ENCODE measurements around the gene EXOSC7. TPM values are rescaled to one million over a fixed set of nuclear protein-coding genes. Genes with fewer than 3 reads are reported as not detected.

The EXOSC7 gene
- total and polyA plus RNA-seq, 2 donors (not counting 1 experiment from before 2014, with no cell fraction given), result 25.5 to 40.0 TPM

DNA sequence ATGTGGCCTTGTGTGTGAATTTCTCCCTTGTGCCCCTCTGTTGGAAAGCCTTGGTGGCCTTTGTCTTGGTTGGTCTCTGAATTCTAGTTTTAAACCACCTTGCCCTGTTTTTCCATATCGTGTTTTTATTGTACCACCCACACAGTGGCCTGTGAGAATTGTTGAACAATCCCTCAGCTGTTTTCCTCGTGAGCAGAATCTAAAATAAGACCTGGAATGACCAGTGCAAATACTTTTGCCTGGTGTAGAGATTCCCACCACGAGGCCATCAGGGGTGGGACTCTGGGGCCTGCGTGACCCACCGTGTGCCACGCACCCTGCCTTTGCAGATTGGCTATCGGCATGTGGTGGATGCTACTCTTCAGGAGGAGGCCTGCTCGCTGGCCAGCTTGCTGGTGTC lies 31.0 kb downstream of the EXOSC7 start:
- H3K4me1 Mint-ChIP-seq, result peaks cover 14% of the 10 kb centered on the region
- Histone ChIP-seq H2AFZ (ENCODE audit: insufficient read depth, low read depth, low read length, poor library complexity, severe bottlenecking) (no peak overlapping the region), H3K27me3 (replicated peaks in 1 of 4; ENCODE audit: control extremely low read depth in 1 of 4, control insufficient read depth in 3 of 4, insufficient read depth in 4 of 4, low read length in 3 of 4) (no peaks in the 10 kb centered on the region), H3K36me3 (replicated peaks in 1 of 2; ENCODE audit: control extremely low read depth in 1 of 2, control insufficient read depth in 1 of 2, extremely low read depth in 1 of 2, insufficient read depth in 2 of 2, low read length in 1 of 2) (peaks cover 5 to 43% of the 10 kb centered on the region in 2 experiments), H3K79me2 (ENCODE audit: control insufficient read depth, insufficient read depth, low read length) (no peaks in the 10 kb centered on the region), H3K4me1 (ENCODE audit: control insufficient read depth in 2 of 2, insufficient read depth in 2 of 2, low read length in 2 of 2) (peaks cover 6 to 9% of the 10 kb centered on the region in 2 donors), H3K4me3 (ENCODE audit: control extremely low read depth in 1 of 5, extremely low read depth in 1 of 5, insufficient read depth in 1 of 5, low read depth in 2 of 5, low read length in 4 of 5) (no peak overlapping the region), H3K9me3 (ENCODE audit: control extremely low read depth in 1 of 3, control insufficient read depth in 2 of 3, insufficient read depth in 1 of 3, low read length in 2 of 3) (no peaks in the 10 kb centered on the region), H3K27ac (ENCODE audit: low read length in 2 of 2) (no peak overlapping the region), H4K20me1 (ENCODE audit: control insufficient read depth, insufficient read depth, low read length, poor library complexity, severe bottlenecking) (no peaks in the 10 kb centered on the region), H3K9ac (ENCODE audit: low read length) (no peak overlapping the region), H3K4me2 (replicated peaks; ENCODE audit: low read depth, low read length, poor library complexity, severe bottlenecking) (no peak overlapping the region)
- no peak for ATAC-seq (ENCODE audit: low read depth)
- POLR2A ChIA-PET, result no interaction called here
- H3K9me3 Mint-ChIP-seq (ENCODE audit: insufficient read depth), result no peaks in the 10 kb centered on the region
- no peaks in the 10 kb centered on the region for H3K27me3 Mint-ChIP-seq
- TF ChIP-seq, protein P1, sequence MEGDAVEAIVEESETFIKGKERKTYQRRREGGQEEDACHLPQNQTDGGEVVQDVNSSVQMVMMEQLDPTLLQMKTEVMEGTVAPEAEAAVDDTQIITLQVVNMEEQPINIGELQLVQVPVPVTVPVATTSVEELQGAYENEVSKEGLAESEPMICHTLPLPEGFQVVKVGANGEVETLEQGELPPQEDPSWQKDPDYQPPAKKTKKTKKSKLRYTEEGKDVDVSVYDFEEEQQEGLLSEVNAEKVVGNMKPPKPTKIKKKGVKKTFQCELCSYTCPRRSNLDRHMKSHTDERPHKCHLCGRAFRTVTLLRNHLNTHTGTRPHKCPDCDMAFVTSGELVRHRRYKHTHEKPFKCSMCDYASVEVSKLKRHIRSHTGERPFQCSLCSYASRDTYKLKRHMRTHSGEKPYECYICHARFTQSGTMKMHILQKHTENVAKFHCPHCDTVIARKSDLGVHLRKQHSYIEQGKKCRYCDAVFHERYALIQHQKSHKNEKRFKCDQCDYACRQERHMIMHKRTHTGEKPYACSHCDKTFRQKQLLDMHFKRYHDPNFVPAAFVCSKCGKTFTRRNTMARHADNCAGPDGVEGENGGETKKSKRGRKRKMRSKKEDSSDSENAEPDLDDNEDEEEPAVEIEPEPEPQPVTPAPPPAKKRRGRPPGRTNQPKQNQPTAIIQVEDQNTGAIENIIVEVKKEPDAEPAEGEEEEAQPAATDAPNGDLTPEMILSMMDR (IDR thresholded peaks at IDR 0.05), result no peak
- no peak for TF ChIP-seq EZH2 (IDR thresholded peaks at IDR 0.05; ENCODE audit: borderline replicate concordance, insufficient read depth, low read depth, low read length, poor library complexity, severe bottlenecking)
- WGBS (ENCODE audit: insufficient coverage), result 98% methylated on average over 8 of the region's 8 CpGs
- CTCF ChIA-PET, result no interaction called here
- H3K4me3 Mint-ChIP-seq, result no peak overlapping the region
- no peak overlapping the region for H3K27ac Mint-ChIP-seq
- DNase-seq, result no peak
- intact Hi-C loops (cut with micrococcal nuclease), result no loop called here

DNA sequence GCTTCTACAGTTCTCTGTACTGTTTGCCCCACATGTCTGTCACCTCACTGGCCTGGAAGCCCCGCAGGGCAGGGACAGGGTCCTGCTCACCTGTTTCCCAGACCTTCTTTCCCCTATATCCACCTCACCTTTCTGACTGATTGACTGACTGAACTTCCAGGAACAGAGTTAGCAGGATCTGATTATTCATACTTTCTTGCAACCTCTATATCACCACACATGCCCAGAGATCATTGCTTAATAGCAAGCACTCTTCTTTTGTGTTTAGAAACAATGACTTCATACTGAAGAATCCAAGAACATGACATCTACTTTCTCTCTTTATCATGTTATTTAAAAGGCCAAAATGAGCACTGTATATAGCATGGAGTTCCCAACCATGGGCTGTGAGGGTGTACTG lies 32.1 kb downstream of the EXOSC7 start:
- no peaks in the 10 kb centered on the region for H3K9me3 Mint-ChIP-seq (ENCODE audit: insufficient read depth)
- H4K20me1 ChIP-seq (ENCODE audit: control insufficient read depth, insufficient read depth, low read length, poor library complexity, severe bottlenecking), result no peaks in the 10 kb centered on the region
- no peak for ATAC-seq (ENCODE audit: low read depth)
- H3K4me2 ChIP-seq (replicated peaks; ENCODE audit: low read depth, low read length, poor library complexity, severe bottlenecking), result no peak overlapping the region
- no peaks in the 10 kb centered on the region for H3K27me3 ChIP-seq (replicated peaks in 1 of 4; ENCODE audit: control extremely low read depth in 1 of 4, control insufficient read depth in 3 of 4, insufficient read depth in 4 of 4, low read length in 3 of 4)
- H3K27me3 Mint-ChIP-seq, result no peaks in the 10 kb centered on the region
- H3K4me3 Mint-ChIP-seq, result no peak overlapping the region
- intact Hi-C loops (cut with micrococcal nuclease), result no loop called here
- CTCF ChIA-PET, result no interaction called here
- no peak overlapping the region for H3K9ac ChIP-seq (ENCODE audit: low read length)
- 91% methylated on average over 1 of the region's 1 CpG for WGBS (ENCODE audit: insufficient coverage)
- no peaks in the 10 kb centered on the region for H3K9me3 ChIP-seq (ENCODE audit: control extremely low read depth in 1 of 3, control insufficient read depth in 2 of 3, insufficient read depth in 1 of 3, low read length in 2 of 3)
- H3K36me3 ChIP-seq (replicated peaks in 1 of 2; ENCODE audit: control extremely low read depth in 1 of 2, control insufficient read depth in 1 of 2, extremely low read depth in 1 of 2, insufficient read depth in 2 of 2, low read length in 1 of 2), result peaks cover 4 to 39% of the 10 kb centered on the region in 2 experiments
- peaks cover 11 to 13% of the 10 kb centered on the region in 2 donors for H3K4me1 ChIP-seq (ENCODE audit: control insufficient read depth in 2 of 2, insufficient read depth in 2 of 2, low read length in 2 of 2)
- TF ChIP-seq EZH2 (IDR thresholded peaks at IDR 0.05; ENCODE audit: borderline replicate concordance, insufficient read depth, low read depth, low read length, poor library complexity, severe bottlenecking), result no peak
- TF ChIP-seq, protein P1 (IDR thresholded peaks at IDR 0.05), result no peak
- H2AFZ ChIP-seq (ENCODE audit: insufficient read depth, low read depth, low read length, poor library complexity, severe bottlenecking), result no peak overlapping the region
- no peaks in the 10 kb centered on the region for H3K79me2 ChIP-seq (ENCODE audit: control insufficient read depth, insufficient read depth, low read length)
- no peak overlapping the region for H3K27ac ChIP-seq (ENCODE audit: low read length in 2 of 2)
- no peak overlapping the region for H3K4me3 ChIP-seq (ENCODE audit: control extremely low read depth in 1 of 5, extremely low read depth in 1 of 5, insufficient read depth in 1 of 5, low read depth in 2 of 5, low read length in 4 of 5)
- H3K4me1 Mint-ChIP-seq, result peaks cover 19% of the 10 kb centered on the region
- no peak overlapping the region for H3K27ac Mint-ChIP-seq
- POLR2A ChIA-PET, result no interaction called here
- no peak for DNase-seq
